Stimulated activated CD8-positive, alpha-beta memory T cell treated with anti-CD3 and anti-CD28 coated beads, Interleukin-15, amount 100 ng/mL, for 48 hours (primary cell): ENCODE measurements around the gene ANKS1B.
"Not testable (repeated sequence)": the region's sequence is repeated elsewhere in the genome, so short reads cannot be mapped to it uniquely, and the experiment has no call there.

Source experiments
- DNase-seq, 2 donors: peaks; one replicate each; pipeline ENCODE4 v3.0.0-alpha.2; 2020; ENCODE audit warnings: low read depth in 2 of 2

The ANKS1B gene

DNA sequence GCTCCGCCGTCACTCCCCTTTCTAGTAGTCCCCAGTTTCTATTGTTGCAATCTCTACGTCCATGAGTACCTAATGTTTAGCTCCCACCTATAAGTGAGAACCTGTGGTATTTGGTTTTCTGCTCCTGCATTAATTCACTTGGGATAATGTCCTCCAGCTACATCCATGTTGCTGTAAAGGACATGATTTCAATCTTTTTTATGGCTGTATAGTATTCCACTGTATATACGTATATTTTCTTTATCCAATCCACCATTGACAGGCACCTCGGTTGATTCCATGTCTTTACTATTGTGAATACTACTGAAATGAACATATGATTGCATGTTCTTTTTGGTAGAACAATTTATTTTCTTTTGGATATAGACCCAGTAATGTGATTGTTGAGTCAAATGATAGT lies 114.7 kb downstream of the ANKS1B start:
- no peak for DNase-seq

DNA sequence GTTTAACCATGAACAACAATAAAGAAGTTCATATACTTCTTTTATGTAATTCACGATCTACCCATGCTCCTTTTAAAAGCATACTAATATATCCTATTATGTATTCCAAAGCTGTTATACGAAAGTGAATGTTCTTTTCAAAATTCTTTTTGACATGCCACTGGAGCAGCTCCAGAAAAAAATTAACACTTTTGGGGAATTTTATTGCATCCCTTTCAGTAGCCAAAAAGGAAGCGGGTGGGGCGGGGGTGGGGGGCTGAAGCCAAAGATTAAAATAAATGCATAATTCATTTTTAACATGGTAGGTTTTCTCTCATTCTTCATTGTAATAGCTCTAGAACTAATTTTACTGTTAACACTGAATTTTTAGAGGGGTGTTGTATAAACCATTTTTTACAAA lies 123.0 kb downstream of the ANKS1B start:
- DNase-seq, result no peak

- no peak for DNase-seq
Measured at GRCh38 chr12:99859126-99859525, 125.6 kb downstream of the ANKS1B start.

DNA sequence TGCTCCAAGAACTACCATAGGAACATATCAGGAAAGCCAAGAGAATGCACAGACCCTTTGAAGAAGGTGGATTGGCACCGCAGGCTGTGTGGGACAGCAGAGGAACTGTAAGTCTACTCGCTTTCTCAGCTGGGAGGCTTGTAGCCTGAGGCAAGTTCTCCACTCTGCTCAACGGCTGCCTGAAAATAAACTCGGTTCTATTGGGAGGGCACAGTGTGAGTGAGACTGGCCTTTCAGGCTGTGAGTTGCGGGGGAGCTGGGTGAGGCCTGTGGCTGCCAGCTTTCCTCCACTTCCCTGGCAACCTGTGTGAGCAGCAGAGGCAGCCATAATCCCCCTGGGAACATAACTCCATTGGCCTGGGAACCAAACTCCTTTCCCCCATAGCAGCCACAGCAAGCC lies 132.1 kb downstream of the ANKS1B start:
- no peak for DNase-seq

DNA sequence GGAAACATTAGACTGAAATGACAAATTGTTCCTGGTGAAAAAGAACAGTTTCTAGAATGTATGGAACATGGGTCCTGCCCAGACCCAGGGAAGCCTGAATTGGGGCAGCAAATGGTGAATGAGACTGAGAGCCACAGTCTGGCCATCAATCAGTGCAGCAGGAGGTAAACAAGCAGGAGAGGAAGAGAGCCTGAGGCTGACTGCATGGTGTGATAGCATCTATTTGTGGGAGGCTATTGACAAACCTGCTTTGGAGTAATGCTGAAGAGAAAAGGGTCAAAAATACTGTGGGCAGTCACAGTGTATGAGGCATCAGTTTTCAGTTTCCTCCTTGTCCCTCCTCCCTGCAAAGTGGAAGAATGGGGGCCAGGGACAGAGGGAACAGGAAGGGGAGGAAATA lies 136.8 kb downstream of the ANKS1B start:
- no peak for DNase-seq

GRCh38 chr12:99834710-99835109 lies 150.0 kb downstream of the ANKS1B start:
- no peak for DNase-seq

DNA sequence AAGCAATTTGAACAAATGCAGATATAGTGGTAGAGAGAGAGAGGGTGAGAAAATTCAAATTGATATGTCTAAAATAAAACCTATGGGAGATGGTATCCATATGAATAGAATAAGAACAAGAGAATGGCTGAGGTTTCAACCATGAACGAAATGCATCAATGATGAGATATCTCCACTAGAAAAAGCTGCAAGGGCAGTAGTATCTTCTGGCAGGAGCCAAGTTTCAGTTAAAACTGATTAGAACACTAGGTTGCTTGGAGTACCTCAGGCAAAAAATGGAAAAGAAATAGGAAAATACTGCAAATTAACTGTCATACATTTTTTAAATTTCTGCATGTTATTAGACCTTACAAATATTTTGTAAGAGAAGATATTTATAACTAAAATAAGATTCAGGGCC lies 151.3 kb downstream of the ANKS1B start:
- DNase-seq, result no peak

DNA sequence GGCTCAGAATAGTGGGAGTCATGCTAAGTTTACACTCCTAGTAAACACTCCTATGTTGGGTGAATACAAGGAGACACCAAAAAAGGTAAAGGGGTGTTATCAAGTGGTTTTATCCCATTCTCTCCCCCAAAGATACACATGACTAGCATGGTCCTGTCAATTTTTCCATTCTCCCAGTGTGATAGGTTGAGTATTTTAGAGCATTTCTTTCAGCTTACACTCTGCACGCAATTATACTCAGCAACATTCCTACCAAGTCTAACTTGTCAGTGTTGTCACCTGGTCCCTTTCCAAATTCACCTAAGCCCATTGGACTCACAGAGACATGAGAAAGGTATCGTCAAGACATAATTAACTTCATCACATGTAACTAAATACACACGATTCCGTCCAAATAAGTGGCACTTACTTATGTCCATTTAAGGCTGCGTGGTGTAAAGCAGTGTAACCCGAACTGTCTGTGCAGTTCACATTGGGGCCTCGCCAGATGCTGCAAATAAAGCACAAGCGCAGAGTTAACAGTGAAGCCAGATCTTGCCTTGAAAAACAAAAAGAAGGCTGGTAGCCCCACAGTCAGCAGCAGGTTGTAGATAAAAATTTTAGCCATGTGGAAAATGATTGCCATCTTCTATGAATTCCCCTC lies 159.7 kb downstream of the ANKS1B start:
- no peak for DNase-seq

DNA sequence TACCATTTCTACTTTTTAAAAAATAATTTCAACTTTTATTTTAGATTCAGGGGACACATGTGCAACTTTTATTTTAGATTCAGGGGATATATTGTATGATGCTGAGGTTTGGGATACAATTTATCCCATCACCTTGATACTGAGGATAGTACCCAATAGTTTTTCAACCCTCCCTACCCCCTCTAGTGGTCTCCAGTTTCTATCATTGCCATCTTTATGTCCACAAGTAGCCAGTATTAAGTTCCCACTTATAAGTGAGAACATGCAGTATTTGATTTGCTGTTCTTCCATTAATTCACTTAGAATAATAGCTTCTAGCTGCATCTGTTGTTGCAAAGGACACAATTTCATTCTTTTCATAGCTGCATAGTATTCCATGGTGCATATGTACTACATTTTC lies 162.5 kb downstream of the ANKS1B start:
- DNase-seq, result no peak

GRCh38 chr12:99810718-99811593 lies 173.8 kb downstream of the ANKS1B start:
- DNase-seq, result no peak

DNA sequence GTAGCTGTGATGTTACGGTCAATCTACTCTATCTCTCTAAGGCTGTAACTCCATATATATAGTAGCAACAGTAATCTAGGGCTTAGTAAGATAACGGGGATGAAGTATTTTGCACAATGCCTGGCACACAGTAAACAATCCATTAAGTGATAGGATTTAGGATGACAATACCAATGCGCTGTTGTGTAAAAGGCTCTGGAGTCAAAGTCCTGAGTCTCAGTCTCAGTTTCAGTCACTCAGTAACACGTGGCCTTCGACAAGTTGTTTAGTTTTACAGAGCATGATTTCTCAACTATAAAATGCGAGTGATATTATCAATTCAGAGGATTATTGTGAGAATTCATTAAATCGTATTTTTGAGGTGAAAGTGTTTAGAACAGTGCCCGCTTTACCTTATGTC lies 174.8 kb downstream of the ANKS1B start:
- DNase-seq, result no peak

GRCh38 chr12:99806304-99806703 lies 178.4 kb downstream of the ANKS1B start:
- no peak for DNase-seq

DNA sequence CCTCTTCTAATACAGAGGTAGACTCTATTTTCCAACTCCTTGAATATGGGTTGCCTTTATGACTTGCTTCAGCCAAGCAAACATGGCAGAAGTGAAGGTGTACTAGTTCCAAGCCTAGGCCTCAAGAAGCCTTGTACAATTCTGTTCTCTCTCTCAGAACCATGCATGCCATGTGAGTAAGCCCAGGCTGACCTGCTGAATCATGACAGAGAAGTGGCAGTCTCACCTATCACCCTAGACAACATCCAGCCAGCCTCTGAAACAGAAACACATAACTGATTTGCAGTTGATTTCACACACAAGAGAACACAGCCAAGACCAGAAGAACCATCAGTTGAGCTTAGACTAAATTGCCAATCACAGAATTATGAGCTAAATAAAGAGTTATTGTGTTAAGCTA lies 180.0 kb downstream of the ANKS1B start:
- no peak for DNase-seq

- no peak for DNase-seq
Measured at GRCh38 chr12:99800605-99801004, 184.1 kb downstream of the ANKS1B start.

DNA sequence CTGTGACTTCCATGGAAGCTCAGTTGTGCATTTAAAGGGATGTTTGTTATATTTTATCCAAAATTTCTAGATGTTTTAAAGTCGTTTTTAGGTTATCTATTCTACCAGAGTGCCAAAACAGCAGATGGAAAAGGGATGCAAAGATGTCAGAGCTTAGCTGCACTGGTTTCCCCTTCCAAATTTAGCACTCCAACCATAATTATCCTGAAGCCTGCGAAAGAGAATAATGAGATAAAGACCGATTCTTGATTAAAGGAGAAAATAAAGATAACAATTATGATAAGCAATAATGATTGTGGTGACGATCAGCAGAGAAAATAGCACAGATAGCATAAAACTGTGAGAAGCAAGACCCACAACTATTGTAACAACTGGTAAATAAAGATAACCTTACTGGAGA lies 186.8 kb downstream of the ANKS1B start:
- DNase-seq, result not testable (repeated sequence)

DNA sequence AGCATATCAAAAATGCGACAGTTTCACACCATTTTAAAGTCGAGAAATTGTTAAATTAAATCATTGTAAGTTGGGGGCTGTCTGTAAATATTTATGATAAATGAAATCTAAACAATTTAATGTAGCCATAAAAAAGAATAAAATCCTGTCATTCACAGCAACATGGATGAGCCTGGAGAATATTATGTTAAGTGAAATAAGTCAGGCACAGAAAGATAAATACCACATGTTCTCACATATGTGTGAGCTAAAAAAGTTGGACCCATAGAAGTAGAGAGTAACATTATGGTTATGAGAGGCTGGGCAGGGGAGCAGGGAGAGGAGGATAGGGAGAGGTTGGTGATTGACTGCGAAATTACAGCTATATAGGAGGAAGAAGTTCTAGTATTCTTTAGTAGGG lies 201.3 kb downstream of the ANKS1B start:
- DNase-seq, result no peak

DNA sequence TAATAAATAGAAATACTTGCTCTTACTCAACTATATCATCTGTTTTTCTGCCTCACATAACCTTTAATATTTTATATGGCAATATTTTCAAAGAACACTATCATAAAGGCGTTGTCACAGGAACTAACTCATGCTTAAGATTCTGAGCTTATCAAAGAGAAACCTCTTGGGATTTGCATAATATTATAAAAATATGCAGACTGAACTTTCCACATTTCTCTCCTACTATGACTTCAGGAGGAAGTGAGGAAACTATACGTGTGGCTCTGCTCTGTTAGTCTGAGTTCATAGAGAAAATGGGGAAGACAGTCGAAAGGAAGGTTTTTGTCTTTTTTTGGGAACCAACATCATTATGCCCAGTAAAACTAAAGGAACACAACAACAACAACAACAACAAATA lies 212.5 kb downstream of the ANKS1B start:
- no peak for DNase-seq

DNA sequence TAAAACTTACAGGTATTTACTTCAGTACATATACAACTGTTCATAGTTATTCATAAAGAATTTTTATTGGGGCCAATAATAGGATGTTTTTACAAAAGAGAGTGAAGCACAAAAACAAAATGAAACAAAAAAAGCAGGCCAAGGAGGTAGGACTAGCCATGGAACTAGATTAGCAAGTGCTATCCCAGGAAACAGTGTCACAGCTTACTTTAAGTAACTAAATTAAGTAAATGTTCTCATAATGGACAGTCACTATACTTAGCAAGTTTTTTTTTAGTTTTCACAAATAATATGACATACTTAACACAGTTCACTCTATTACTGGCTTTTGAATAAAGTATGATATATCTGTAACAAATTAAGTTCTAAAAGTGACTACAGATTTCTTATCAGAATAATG lies 213.1 kb downstream of the ANKS1B start:
- DNase-seq, result no peak

GRCh38 chr12:99769396-99769980 lies 215.2 kb downstream of the ANKS1B start:
- DNase-seq, result no peak

DNA sequence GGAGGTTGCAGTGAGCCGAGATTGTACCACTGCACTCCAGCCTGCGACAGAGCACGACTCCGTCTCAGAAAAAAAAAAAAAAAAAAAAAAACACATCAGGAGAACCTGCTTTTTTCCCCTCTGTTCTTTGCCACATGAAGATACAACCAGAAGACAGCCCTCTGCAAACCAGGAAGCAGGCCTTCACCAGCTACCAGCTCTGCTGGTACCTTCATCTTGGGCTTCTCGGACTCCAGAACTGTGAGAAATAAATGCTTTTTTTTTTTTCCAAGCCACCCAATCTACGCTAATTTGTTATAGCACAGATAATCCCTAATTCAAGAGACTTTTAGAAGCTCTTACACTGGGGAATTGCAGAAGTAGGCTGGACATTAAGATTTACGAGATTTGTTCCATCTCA lies 216.0 kb downstream of the ANKS1B start:
- no peak for DNase-seq

DNA sequence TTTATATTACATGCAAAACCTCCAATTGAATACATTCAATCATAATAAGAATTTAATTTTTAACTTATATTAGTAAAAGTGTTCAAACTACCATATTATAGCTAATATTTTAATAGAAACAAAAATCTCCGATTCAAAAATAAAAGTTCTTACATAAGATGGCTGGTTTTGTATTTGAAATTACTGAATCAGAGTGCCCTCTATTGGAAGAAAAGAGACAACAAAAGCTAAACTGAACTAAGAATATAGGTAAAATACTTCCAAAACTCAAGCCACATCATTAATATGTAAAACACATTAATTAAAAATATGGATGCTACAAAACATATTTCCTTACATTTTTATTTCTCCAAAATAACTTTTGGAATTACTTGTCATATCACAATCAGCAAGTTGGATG lies 216.9 kb downstream of the ANKS1B start:
- no peak for DNase-seq

GRCh38 chr12:99766408-99766807 lies 218.3 kb downstream of the ANKS1B start:
- DNase-seq, result no peak

GRCh38 chr12:99765469-99766114 lies 219.1 kb downstream of the ANKS1B start:
- no peak for DNase-seq
